Astrocyte of the spinal cord (primary cell): Measurements from ENCODE around the gene ECHS1.

Experiments
- DNase-seq: peaks from one replicate; pipeline ENCODE4 v3.0.0; 2011; ENCODE audit warnings: low read depth, low spot score
- H3K4me3 ChIP-seq: 2 replicates; pipeline ENCODE4 v1.5.1; 2011; ENCODE audit warnings: low read depth, mild to moderate bottlenecking, low read length, moderate library complexity
- in situ Hi-C: cut with HindIII; loops from 2 replicates; pipeline ENCODE4 v1.10.0; 2017; ENCODE audit warnings: low sequenced_read_pairs
- TF ChIP-seq, protein P1 (sequence below): IDR thresholded peaks from 2 replicates; pipeline ENCODE4 v1.5.1; 2012; ENCODE audit warnings: low read depth, mild to moderate bottlenecking, low read length, inconsistent platforms

Gene ECHS1

GRCh38 chr10:133405844-133406527, 32.8 kb upstream of the ECHS1 start:
- DNase-seq, result peak; percentile 8
- TF ChIP-seq, protein P1, sequence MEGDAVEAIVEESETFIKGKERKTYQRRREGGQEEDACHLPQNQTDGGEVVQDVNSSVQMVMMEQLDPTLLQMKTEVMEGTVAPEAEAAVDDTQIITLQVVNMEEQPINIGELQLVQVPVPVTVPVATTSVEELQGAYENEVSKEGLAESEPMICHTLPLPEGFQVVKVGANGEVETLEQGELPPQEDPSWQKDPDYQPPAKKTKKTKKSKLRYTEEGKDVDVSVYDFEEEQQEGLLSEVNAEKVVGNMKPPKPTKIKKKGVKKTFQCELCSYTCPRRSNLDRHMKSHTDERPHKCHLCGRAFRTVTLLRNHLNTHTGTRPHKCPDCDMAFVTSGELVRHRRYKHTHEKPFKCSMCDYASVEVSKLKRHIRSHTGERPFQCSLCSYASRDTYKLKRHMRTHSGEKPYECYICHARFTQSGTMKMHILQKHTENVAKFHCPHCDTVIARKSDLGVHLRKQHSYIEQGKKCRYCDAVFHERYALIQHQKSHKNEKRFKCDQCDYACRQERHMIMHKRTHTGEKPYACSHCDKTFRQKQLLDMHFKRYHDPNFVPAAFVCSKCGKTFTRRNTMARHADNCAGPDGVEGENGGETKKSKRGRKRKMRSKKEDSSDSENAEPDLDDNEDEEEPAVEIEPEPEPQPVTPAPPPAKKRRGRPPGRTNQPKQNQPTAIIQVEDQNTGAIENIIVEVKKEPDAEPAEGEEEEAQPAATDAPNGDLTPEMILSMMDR, result no peak
- in situ Hi-C loops, result no loop called here
- no peak overlapping the region for H3K4me3 ChIP-seq

DNA sequence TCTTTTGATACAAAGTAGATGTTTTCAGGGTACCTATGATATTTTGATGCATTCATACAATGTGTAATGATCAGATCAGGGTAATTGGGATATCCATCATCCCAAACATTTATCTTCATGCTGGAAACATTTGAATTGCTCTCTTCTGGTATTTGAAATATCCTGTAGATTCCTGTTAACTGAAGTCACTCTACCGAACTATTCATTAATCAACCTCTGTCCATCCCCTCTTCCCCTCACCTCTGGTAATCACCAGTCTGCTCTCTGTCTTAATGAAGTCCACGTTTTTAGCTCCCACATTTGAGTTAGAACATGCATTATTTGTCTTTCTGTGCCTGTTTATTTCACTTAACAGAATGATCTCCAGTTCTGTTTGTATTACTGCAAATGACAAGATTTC, 32.1 kb upstream of the ECHS1 start:
- no peak overlapping the region for H3K4me3 ChIP-seq
- in situ Hi-C loops, result no loop called here
- TF ChIP-seq, protein P1, result no peak

GRCh38 chr10:133403784-133404183, 30.6 kb upstream of the ECHS1 start:
- DNase-seq, result no peak
- in situ Hi-C loops, result no loop called here
- TF ChIP-seq, protein P1, result no peak
- no peak overlapping the region for H3K4me3 ChIP-seq

More for the DNA sequence above, 32.1 kb upstream of the ECHS1 start:
- no peak for DNase-seq

DNA sequence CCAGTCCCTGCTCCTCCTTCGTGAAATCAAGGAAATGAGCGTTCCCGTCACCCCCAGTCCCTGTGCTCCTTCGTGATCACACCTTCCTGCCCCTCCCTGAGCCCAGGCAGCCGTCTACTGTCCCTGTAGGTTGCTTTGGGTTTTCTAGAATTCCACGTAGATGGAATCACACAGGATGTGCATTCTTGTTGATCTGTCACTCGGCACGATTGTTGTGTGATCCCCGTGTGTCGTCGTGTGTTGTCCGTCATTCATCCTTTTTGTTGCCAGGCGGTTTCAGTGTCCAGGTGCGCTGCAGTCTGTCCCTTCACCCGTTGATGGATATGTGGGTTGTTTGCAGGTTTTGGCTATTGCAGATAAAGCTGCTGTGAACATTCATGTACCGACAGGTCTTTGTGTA, 30.2 kb upstream of the ECHS1 start:
- no peak for DNase-seq
- H3K4me3 ChIP-seq, result no peak overlapping the region
- TF ChIP-seq, protein P1, result no peak
- in situ Hi-C loops, result no loop called here

DNA sequence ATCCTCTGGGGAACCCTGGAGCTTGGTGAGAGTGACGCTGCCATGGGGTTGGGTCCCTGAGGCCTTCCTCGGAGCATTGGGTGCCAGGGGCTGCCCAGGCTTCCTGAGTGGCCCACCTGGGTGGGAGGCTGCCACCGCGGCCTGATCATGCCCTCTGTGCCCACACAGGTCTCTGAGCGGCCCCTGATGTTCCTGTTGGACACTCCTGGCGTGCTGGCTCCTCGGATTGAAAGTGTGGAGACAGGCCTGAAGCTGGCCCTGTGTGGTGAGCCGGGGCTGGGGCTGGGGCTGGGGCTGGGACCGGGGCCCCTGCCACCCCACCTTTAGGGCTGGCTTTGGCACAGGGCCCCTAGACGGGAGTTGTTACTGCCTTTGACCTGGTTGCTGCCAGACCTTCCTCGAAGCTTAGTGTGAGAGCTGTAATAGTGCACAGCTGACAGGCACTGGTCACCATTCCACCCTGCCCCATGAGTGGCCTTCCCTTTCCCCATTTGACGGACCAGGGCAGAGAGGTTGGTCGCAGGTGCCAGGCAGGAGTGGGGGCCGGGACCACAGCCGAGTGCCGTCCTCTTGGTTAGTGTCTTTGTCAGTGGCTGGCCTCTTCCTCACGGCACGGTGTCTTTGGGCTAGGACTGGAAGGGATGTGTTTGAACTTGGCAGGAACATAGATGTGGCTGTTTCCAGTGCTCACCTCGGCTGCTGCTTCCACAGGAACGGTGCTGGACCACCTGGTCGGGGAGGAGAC, 29.0 kb upstream of the ECHS1 start:
- in situ Hi-C loops, result no loop called here

GRCh38 chr10:133401500-133401899, 28.3 kb upstream of the ECHS1 start:
- in situ Hi-C loops, result no loop called here

More for the DNA sequence above, 29.0 kb upstream of the ECHS1 start:
- H3K4me3 ChIP-seq, result no peak overlapping the region
- no peak for DNase-seq
- TF ChIP-seq, protein P1, result no peak

More at GRCh38 chr10:133401500-133401899, 28.3 kb upstream of the ECHS1 start:
- no peak for DNase-seq
- no peak overlapping the region for H3K4me3 ChIP-seq
- TF ChIP-seq, protein P1, result no peak
